AG04449 (cell line): ENCODE measurements around the gene SRPK3.

Experiments used
- CTCF ChIA-PET: fragments of 350-600 bp; formaldehyde crosslinking; extraction: SDS; loops from one replicate; lab custom pipeline; 2021; ENCODE audit warnings: antibody characterized with exemption; lab: Yijun Ruan, JAX
- POLR2A ChIA-PET: fragments of 400-600, 350-600 bp; formaldehyde crosslinking; extraction: SDS; loops from one replicate; lab custom pipeline; 2020; ENCODE audit warnings: antibody characterized with exemption, inconsistent platforms; lab: Yijun Ruan, JAX
- DNase-seq: peaks from one replicate; pipeline ENCODE4 v3.0.0-alpha.2; 2010; ENCODE audit warnings: low read depth, low spot score
- H3K4me3 ChIP-seq: 2 replicates; pipeline ENCODE4 v1.5.1; 2011; ENCODE audit warnings: low read depth, mild to moderate bottlenecking, control low read depth, low read length
- TF ChIP-seq, protein P1 (sequence below): IDR thresholded peaks from one replicate; pipeline ENCODE4 v1.5.1; 2011; ENCODE audit warnings: mild to moderate bottlenecking, moderate library complexity, low read length, control low read depth, inconsistent platforms; ENCODE audit not compliant: insufficient read depth; ENCODE audit errors: missing control alignments

SRPK3 gene

DNA sequence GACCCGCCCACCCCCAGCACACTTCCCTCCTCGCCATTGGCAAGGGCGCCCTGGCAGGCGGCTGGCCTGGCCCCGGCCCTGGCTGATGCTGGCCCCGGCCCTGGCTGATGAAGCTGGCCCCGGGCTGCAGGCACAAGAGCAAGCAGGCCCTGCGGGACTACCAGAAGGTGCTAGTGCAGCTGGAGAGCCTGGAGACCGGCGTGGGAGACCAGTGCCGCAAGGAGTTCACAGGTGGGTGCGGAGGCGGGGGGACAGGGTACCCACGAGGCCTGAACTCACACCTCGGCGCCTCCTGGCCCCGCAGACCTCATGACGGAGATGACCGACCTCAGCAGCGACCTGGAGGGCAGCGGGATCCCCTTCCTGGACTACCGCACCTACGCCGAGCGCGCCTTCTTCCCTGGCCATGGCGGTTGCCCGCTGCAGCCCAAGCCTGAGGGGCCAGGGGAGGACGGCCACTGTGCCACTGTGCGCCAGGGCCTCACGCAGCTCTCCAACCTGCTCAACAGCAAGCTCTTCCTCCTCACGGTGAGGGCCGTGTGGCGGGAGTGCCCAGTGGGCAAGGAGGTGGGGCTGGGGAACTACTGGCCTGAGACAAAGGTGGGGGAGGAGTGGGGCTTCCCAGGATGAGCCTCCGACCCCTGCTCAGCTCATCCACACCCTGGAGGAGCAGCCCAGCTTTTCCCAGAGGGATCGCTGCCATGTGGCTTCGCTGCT lies 6.1 kb upstream of the SRPK3 start:
- CTCF ChIA-PET = no interaction called here
- no peak overlapping the region for H3K4me3 ChIP-seq
- POLR2A ChIA-PET = no interaction called here
- DNase-seq = no peak
- TF ChIP-seq, protein P1, sequence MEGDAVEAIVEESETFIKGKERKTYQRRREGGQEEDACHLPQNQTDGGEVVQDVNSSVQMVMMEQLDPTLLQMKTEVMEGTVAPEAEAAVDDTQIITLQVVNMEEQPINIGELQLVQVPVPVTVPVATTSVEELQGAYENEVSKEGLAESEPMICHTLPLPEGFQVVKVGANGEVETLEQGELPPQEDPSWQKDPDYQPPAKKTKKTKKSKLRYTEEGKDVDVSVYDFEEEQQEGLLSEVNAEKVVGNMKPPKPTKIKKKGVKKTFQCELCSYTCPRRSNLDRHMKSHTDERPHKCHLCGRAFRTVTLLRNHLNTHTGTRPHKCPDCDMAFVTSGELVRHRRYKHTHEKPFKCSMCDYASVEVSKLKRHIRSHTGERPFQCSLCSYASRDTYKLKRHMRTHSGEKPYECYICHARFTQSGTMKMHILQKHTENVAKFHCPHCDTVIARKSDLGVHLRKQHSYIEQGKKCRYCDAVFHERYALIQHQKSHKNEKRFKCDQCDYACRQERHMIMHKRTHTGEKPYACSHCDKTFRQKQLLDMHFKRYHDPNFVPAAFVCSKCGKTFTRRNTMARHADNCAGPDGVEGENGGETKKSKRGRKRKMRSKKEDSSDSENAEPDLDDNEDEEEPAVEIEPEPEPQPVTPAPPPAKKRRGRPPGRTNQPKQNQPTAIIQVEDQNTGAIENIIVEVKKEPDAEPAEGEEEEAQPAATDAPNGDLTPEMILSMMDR = no peak

DNA sequence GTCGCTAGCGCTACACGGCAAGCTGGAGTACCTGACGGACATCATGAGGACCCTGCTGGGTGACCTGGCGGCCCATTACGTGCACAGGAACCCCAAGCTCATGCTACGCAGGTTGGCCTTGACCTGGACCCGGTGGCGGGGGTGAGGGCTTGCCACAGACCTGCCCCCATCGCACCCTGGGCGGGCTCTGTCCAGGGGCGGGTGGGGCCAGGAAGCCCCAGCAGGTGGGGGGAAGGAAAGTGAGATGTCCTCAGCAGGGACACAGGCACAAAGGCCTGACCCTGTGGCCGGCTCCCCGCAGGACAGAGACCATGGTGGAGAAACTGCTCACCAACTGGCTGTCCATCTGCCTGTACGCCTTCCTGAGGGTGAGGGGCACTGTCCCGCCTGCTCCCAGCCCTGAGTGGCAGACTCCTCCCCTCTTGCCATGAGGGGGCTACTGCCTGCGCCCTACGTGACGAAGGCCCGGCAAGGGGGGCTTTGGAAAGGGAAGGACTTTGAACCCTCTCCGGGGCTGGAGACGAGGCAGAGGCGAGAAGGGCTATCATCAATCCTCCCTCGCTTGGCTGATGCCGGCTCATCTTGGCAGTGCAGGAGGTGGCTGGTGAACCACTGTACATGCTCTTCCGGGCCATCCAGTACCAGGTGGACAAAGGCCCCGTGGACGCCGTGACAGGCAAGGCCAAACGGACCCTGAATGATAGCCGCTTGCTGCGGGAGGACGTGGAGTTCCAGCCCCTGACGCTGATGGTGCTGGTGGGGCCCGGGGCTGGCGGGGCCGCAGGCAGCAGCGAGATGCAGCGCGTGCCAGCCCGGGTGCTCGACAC lies 5.3 kb upstream of the SRPK3 start:
- POLR2A ChIA-PET = no interaction called here
- no peak for DNase-seq
- no peak overlapping the region for H3K4me3 ChIP-seq
- TF ChIP-seq, protein P1 = no peak
- CTCF ChIA-PET = no interaction called here

DNA sequence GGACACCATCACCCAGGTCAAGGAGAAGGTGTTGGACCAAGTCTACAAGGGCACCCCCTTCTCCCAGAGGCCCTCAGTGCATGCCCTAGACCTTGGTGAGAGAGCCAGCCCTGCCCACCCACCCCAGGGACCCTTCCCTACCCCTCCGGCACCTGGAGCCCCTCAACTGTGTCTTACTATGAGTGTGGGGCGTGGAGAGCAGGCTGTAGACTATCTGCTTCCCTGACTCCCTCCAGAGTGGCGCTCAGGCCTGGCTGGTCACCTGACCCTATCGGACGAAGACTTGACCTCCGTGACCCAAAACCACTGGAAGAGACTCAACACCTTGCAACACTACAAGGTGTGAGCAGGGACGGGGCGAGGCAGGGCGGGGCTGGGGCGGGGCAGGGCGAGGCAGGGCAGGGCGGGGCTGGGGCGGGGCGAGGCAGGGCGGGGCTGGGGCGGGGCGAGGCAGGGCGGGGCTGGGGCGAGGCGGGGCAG lies 4.7 kb upstream of the SRPK3 start:
- POLR2A ChIA-PET = no interaction called here
- CTCF ChIA-PET = no interaction called here
- no peak for DNase-seq
- H3K4me3 ChIP-seq = no peak overlapping the region
- TF ChIP-seq, protein P1 = no peak

DNA sequence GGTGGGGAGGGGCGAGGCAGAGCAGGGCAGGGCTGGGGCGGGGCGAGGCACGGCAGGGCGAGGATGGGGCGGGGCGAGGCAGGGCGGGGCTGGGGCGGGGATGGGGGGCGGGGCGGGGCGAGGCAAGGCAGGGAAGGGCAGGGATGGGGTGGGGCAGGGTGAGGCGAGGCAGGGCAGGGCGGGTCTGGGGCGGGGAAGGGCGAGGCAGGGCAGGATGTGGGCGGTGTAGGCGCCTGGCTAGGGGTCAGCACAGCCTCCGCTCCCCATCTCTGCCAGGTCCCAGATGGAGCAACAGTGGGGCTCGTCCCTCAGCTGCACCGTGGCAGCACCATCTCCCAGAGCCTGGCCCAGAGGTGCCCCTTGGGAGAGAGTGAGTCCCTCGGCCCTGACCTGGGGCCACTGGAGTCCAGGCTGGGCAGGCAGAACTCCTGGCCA lies 4.2 kb upstream of the SRPK3 start:
- TF ChIP-seq, protein P1 = no peak
- ChIA-PET POLR2A (no interaction called here), CTCF (no interaction called here)
- H3K4me3 ChIP-seq = no peak overlapping the region
- DNase-seq = no peak

DNA sequence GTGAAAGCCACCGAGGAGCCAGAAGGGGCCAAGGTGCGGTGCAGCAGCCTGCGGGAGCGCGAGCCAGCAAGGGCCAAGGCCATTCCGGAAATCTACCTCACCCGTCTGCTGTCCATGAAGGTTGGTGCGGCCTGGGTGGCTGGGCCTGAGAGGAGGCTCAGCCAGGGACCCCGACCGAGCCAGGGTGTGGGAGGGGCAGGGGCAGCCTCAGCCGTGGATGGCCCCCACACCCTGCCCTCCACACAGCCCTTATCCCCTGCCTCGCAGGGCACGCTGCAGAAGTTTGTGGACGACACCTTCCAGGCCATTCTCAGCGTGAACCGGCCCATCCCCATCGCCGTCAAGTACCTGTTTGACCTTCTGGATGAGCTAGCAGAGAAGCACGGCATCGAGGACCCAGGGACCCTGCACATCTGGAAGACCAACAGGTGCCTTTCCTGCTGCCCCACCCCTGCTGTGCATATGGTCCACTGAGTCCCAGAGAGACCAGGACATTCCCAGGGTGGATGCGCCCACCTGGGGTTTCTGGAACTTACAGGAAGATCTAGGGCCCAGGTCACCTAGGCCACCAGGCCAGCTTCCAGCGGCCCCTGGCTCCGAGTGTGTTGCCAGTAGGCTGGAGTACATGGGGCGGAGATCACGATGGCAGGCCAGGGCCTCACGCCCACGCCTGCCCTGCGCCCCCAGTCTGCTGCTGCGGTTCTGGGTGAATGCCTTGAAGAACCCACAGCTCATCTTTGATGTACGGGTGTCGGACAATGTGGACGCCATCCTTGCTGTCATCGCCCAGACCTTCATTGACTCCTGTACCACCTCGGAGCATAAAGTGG lies 3.4 kb upstream of the SRPK3 start:
- CTCF ChIA-PET = interaction anchor here (0.7 kb wide), 1 partner anchor 170 kb away, joined by 3 read pairs; no protein-coding TSS in a partner anchor
- no peak overlapping the region for H3K4me3 ChIP-seq
- DNase-seq = no peak
- POLR2A ChIA-PET = no interaction called here
- TF ChIP-seq, protein P1 = no peak
